ENCODE measurements around the gene GFOD1. TPM values are rescaled to one million over a fixed set of nuclear protein-coding genes. Genes with fewer than 3 reads are reported as not detected.

GFOD1 gene
- total RNA-seq, 1 donor from 2014 or later, result 51.6 TPM

- H3K4me3 ChIP-seq, result peak overlapping the region; percentile 24
- peaks cover 95% of the 10 kb centered on the region for H3K4me1 ChIP-seq
- TF ChIP-seq, protein P1, sequence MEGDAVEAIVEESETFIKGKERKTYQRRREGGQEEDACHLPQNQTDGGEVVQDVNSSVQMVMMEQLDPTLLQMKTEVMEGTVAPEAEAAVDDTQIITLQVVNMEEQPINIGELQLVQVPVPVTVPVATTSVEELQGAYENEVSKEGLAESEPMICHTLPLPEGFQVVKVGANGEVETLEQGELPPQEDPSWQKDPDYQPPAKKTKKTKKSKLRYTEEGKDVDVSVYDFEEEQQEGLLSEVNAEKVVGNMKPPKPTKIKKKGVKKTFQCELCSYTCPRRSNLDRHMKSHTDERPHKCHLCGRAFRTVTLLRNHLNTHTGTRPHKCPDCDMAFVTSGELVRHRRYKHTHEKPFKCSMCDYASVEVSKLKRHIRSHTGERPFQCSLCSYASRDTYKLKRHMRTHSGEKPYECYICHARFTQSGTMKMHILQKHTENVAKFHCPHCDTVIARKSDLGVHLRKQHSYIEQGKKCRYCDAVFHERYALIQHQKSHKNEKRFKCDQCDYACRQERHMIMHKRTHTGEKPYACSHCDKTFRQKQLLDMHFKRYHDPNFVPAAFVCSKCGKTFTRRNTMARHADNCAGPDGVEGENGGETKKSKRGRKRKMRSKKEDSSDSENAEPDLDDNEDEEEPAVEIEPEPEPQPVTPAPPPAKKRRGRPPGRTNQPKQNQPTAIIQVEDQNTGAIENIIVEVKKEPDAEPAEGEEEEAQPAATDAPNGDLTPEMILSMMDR (IDR thresholded peaks at IDR 0.05; ENCODE audit: borderline replicate concordance), result no peak
- no peaks in the 10 kb centered on the region for H3K27me3 ChIP-seq (ENCODE audit: low read depth)
- peaks cover 11% of the 10 kb centered on the region for H3K36me3 ChIP-seq
- peak overlapping the region; percentile 76 for H3K27ac ChIP-seq (replicated peaks)
- peaks cover 6% of the 10 kb centered on the region for H3K9me3 ChIP-seq (replicated peaks)
- intact Hi-C loops (cut with micrococcal nuclease), result no loop called here
- no peak for DNase-seq
Observed at GRCh38 chr6:13466304-13467215, 20.8 kb downstream of the GFOD1 start.

DNA sequence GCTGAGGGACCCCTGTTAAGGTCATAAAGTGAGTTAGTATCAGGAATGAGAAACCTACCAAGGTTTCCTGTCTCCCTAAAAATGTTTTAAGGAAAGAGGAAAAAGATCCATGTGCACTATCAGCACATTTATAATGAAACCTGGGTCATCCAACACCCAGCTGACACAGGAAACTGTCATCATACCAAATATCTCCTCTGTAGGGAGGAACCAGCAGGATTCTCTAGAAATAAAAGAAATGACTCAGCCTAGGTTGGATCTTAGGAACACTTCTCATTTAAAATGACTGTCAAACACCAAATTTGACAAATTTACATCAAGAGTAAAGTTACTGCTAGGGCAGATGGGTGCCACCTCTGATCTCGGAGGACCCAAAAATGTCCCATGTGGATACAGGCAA, 21.7 kb downstream of the GFOD1 start:
- H3K9me3 ChIP-seq (replicated peaks), result peaks cover 6% of the 10 kb centered on the region
- no peaks in the 10 kb centered on the region for H3K27me3 ChIP-seq (ENCODE audit: low read depth)
- H3K36me3 ChIP-seq, result peaks cover 11% of the 10 kb centered on the region
- intact Hi-C loops (cut with micrococcal nuclease), result no loop called here
- TF ChIP-seq, protein P1 (IDR thresholded peaks at IDR 0.05; ENCODE audit: borderline replicate concordance), result no peak
- DNase-seq, result no peak
- H3K4me3 ChIP-seq, result no peak overlapping the region
- H3K4me1 ChIP-seq, result peaks cover 90% of the 10 kb centered on the region
- H3K27ac ChIP-seq (replicated peaks), result peak overlapping the region; percentile 76

- H3K4me3 ChIP-seq, result no peak overlapping the region
- H3K27ac ChIP-seq (replicated peaks), result no peak overlapping the region
- intact Hi-C loops (cut with micrococcal nuclease), result no loop called here
- H3K36me3 ChIP-seq, result peaks cover 7% of the 10 kb centered on the region
- H3K9me3 ChIP-seq (replicated peaks), result peaks cover 6% of the 10 kb centered on the region
- TF ChIP-seq, protein P1 (IDR thresholded peaks at IDR 0.05; ENCODE audit: borderline replicate concordance), result no peak
- H3K4me1 ChIP-seq, result peaks cover 74% of the 10 kb centered on the region
- no peaks in the 10 kb centered on the region for H3K27me3 ChIP-seq (ENCODE audit: low read depth)
- no peak for DNase-seq
Observed at GRCh38 chr6:13463941-13464340, 23.5 kb downstream of the GFOD1 start.

GRCh38 chr6:13463328-13463717, 24.1 kb downstream of the GFOD1 start:
- H3K4me1 ChIP-seq, result peaks cover 74% of the 10 kb centered on the region

DNA sequence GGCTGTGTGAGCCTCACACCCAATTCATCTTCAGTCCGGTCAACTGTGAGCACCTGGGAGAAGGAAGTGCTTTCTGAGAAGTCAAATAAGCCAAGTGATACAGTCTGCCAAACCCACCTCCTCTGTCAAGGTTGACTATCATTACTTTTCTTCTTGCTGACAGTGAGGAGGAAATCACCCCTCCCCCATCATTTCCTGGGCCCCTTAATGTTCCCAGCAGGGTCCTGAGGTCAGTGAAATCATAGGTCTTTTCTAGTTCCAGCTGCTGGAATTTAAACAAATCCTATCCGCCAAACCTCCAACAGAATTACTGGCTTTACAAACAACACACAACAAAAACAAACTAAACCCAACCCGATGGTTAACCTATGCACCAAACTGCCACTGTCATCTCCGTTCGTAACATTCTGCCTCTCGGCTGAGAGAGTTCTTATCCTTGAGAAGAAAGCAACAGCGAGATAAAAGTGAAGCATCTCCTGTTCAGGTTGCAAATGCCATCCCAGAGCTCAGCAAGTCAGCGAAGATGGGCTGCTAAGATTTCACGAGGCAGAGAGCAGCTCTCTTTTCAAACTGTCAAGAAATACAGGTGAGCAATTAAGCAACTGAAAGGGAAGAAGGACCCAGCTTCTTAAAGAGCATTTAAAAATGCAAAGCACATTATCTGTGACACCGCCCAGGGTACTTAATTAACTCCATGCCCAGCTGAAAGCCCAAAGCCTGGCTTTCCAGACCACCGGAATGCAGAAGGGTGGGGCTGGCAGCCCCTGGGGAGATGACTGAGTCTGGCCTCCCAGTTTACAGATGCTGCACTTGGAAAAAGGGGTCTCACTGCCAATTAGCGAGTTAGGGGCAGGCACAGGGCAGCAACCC, 24.7 kb downstream of the GFOD1 start:
- Histone ChIP-seq H3K4me3 (no peak overlapping the region), H3K27me3 (ENCODE audit: low read depth) (no peaks in the 10 kb centered on the region), H3K9me3 (replicated peaks) (no peaks in the 10 kb centered on the region), H3K36me3 (peaks cover 3% of the 10 kb centered on the region), H3K4me1 (peaks cover 77% of the 10 kb centered on the region), H3K27ac (replicated peaks) (no peak overlapping the region)
- TF ChIP-seq, protein P1 (IDR thresholded peaks at IDR 0.05; ENCODE audit: borderline replicate concordance), result no peak
- DNase-seq, result no peak
- intact Hi-C loops (cut with micrococcal nuclease), result no loop called here

More at GRCh38 chr6:13463328-13463717, 24.1 kb downstream of the GFOD1 start:
- H3K27ac ChIP-seq (replicated peaks), result no peak overlapping the region
- no peaks in the 10 kb centered on the region for H3K27me3 ChIP-seq (ENCODE audit: low read depth)
- no peak overlapping the region for H3K4me3 ChIP-seq
- TF ChIP-seq, protein P1 (IDR thresholded peaks at IDR 0.05; ENCODE audit: borderline replicate concordance), result no peak
- DNase-seq, result no peak
- intact Hi-C loops (cut with micrococcal nuclease), result no loop called here
- peaks cover 3% of the 10 kb centered on the region for H3K9me3 ChIP-seq (replicated peaks)
- H3K36me3 ChIP-seq, result peaks cover 4% of the 10 kb centered on the region
